H7 (cell line): Measurements from ENCODE around the gene WRNIP1. TPM values are rescaled to one million over a fixed set of nuclear protein-coding genes. Genes with fewer than 3 reads are reported as not detected.
A peak's percentile ranks its signal among the peaks of the same experiment; 100 is the strongest.
"Not testable (repeated sequence)": the region's sequence is repeated elsewhere in the genome, so short reads cannot be mapped to it uniquely, and the experiment has no call there.

Experiments
- DNase-seq: peaks from one replicate; pipeline ENCODE4 v3.0.0; 2012
- H3K27me3 ChIP-seq: 2 replicates; pipeline ENCODE4 v1.6.0; 2011; ENCODE audit warnings: mild to moderate bottlenecking, low read length; ENCODE audit not compliant: control insufficient read depth, insufficient read depth
- H3K36me3 ChIP-seq: replicated peaks from 2 replicates; pipeline ENCODE4 v1.5.1; 2011; ENCODE audit warnings: low read length; ENCODE audit not compliant: control insufficient read depth, insufficient read depth
- H3K4me3 ChIP-seq: 2 replicates; pipeline ENCODE4 v1.5.1; 2011; ENCODE audit warnings: low read depth, mild to moderate bottlenecking, control low read depth, low read length, moderate library complexity; ENCODE audit not compliant: insufficient read depth
- total RNA-seq: library from RNA; depleted of rRNA; stranded (reverse); fragments of >200 nt; shearing (Covaris generic); gene quantifications from 2 replicates; pipeline ENCODE4 v1.2.3, GENCODE V29; 2014

The WRNIP1 gene
- total RNA-seq, 1 experiment from 2014 or later: 50.5 TPM

GRCh38 chr6:2749969-2750600 is 15.1 kb upstream of the WRNIP1 start:
- peak; percentile 57 for DNase-seq
- H3K27me3 ChIP-seq: no peaks in the 10 kb centered on the region
- no peak overlapping the region for H3K4me3 ChIP-seq
- no peaks in the 10 kb centered on the region for H3K36me3 ChIP-seq

GRCh38 chr6:2750832-2751231 is 14.4 kb upstream of the WRNIP1 start, which contains the start of gene MYLK4:
Gene MYLK4 (minus strand): TSS chr6:2750922. CDS start chr6:2749294, 1,628 bp downstream.
- DNase-seq: no peak

GRCh38 chr6:2751871-2752270 is 13.3 kb upstream of the WRNIP1 start:
- Histone ChIP-seq H3K27me3 (no peaks in the 10 kb centered on the region), H3K4me3 (no peak overlapping the region), H3K36me3 (no peaks in the 10 kb centered on the region)
- DNase-seq: no peak

More at GRCh38 chr6:2750832-2751231, 14.4 kb upstream of the WRNIP1 start, which contains the start of gene MYLK4:
- Histone ChIP-seq H3K4me3 (no peak within 1 kb of the TSS), H3K27me3 (no peaks in the 10 kb centered on the region), H3K36me3 (no peaks in the 10 kb centered on the region)

GRCh38 chr6:2752477-2753109 is 12.6 kb upstream of the WRNIP1 start:
- no peak for DNase-seq
- Histone ChIP-seq H3K36me3 (no peaks in the 10 kb centered on the region), H3K4me3 (no peak overlapping the region), H3K27me3 (no peaks in the 10 kb centered on the region)

- H3K36me3 ChIP-seq: no peaks in the 10 kb centered on the region
- no peak overlapping the region for H3K4me3 ChIP-seq
- no peak for DNase-seq
- no peaks in the 10 kb centered on the region for H3K27me3 ChIP-seq
These were observed 12.1 kb upstream of the WRNIP1 start for GRCh38 chr6:2753110-2753489.

- Histone ChIP-seq H3K4me3 (no peak overlapping the region), H3K27me3 (no peaks in the 10 kb centered on the region), H3K36me3 (no peaks in the 10 kb centered on the region)
- DNase-seq: no peak
These were observed 11.4 kb upstream of the WRNIP1 start for GRCh38 chr6:2753743-2754142.

- Histone ChIP-seq H3K4me3 (no peak overlapping the region), H3K36me3 (no peaks in the 10 kb centered on the region), H3K27me3 (no peaks in the 10 kb centered on the region)
- DNase-seq: no peak
These were observed 10.8 kb upstream of the WRNIP1 start for GRCh38 chr6:2754393-2754792.

- no peaks in the 10 kb centered on the region for H3K36me3 ChIP-seq
- no peak for DNase-seq
- H3K4me3 ChIP-seq: no peak overlapping the region
- H3K27me3 ChIP-seq: no peaks in the 10 kb centered on the region
These were observed 10.3 kb upstream of the WRNIP1 start for GRCh38 chr6:2754911-2755310.

GRCh38 chr6:2755456-2755855 is 9.7 kb upstream of the WRNIP1 start:
- Histone ChIP-seq H3K4me3 (no peak overlapping the region), H3K36me3 (no peaks in the 10 kb centered on the region), H3K27me3 (no peaks in the 10 kb centered on the region)
- no peak for DNase-seq

GRCh38 chr6:2756241-2756640 is 9.0 kb upstream of the WRNIP1 start:
- no peaks in the 10 kb centered on the region for H3K36me3 ChIP-seq
- H3K4me3 ChIP-seq: no peak overlapping the region
- no peaks in the 10 kb centered on the region for H3K27me3 ChIP-seq
- no peak for DNase-seq

GRCh38 chr6:2756687-2757224 is 8.4 kb upstream of the WRNIP1 start:
- Histone ChIP-seq H3K27me3 (no peaks in the 10 kb centered on the region), H3K4me3 (no peak overlapping the region), H3K36me3 (no peaks in the 10 kb centered on the region)
- no peak for DNase-seq

- DNase-seq: no peak
- Histone ChIP-seq H3K27me3 (no peaks in the 10 kb centered on the region), H3K4me3 (no peak overlapping the region), H3K36me3 (no peaks in the 10 kb centered on the region)
These were observed 6.2 kb upstream of the WRNIP1 start for GRCh38 chr6:2758980-2759379.

GRCh38 chr6:2760882-2761842 is 4.0 kb upstream of the WRNIP1 start:
- DNase-seq: peak; percentile 49
- H3K27me3 ChIP-seq: peaks cover under 1% of the 10 kb centered on the region; the same call in 1 of the 2 replicates
- H3K4me3 ChIP-seq: no peak overlapping the region
- H3K36me3 ChIP-seq: no peaks in the 10 kb centered on the region

- DNase-seq: not testable (repeated sequence)
These were observed 2.3 kb upstream of the WRNIP1 start for GRCh38 chr6:2762868-2763267.

More at GRCh38 chr6:2762868-2763267, 2.3 kb upstream of the WRNIP1 start:
- not testable (repeated sequence) for H3K27me3 ChIP-seq, H3K4me3 ChIP-seq, H3K36me3 ChIP-seq
